Amniotic epithelial cell (primary cell): Measurements from ENCODE around the gene FLCN.
"Not testable (repeated sequence)": the region's sequence is repeated elsewhere in the genome, so short reads cannot be mapped to it uniquely, and the experiment has no call there.

Experiments used
- DNase-seq: peaks from one replicate; pipeline ENCODE4 v3.0.0-alpha.2; 2010; ENCODE audit warnings: low read depth

The FLCN gene

GRCh38 chr17:17186051-17186450, 50.9 kb downstream of the FLCN start:
- peak; percentile 17 for DNase-seq

- not testable (repeated sequence) for DNase-seq
Observed at GRCh38 chr17:17184985-17185757, 51.8 kb downstream of the FLCN start.

GRCh38 chr17:17183744-17184143, 53.2 kb downstream of the FLCN start:
- DNase-seq: no peak

- DNase-seq: no peak
Observed at GRCh38 chr17:17182598-17183136, 54.3 kb downstream of the FLCN start.

- DNase-seq: no peak
Observed at GRCh38 chr17:17181666-17182597, 55.0 kb downstream of the FLCN start.

GRCh38 chr17:17180741-17181525, 56.0 kb downstream of the FLCN start:
- DNase-seq: no peak

- no peak for DNase-seq
Observed at GRCh38 chr17:17180141-17180603, 56.8 kb downstream of the FLCN start.

GRCh38 chr17:17179371-17179827, 57.6 kb downstream of the FLCN start:
- no peak for DNase-seq

GRCh38 chr17:17177176-17177575, 59.8 kb downstream of the FLCN start:
- DNase-seq: no peak

GRCh38 chr17:17176341-17176740, 60.6 kb downstream of the FLCN start:
- DNase-seq: no peak

GRCh38 chr17:17175917-17176316, 61.1 kb downstream of the FLCN start:
- DNase-seq: no peak

GRCh38 chr17:17175340-17175739, 61.6 kb downstream of the FLCN start:
- DNase-seq: no peak

GRCh38 chr17:17173921-17174320, 63.0 kb downstream of the FLCN start:
- no peak for DNase-seq

GRCh38 chr17:17172990-17173389, 64.0 kb downstream of the FLCN start:
- DNase-seq: no peak

- DNase-seq: no peak
Observed at GRCh38 chr17:17172001-17172939, 64.7 kb downstream of the FLCN start.

- no peak for DNase-seq
Observed at GRCh38 chr17:17171186-17171585, 65.8 kb downstream of the FLCN start.

- peak; percentile 12 for DNase-seq
Observed at GRCh38 chr17:17170346-17170985, 66.5 kb downstream of the FLCN start.

- no peak for DNase-seq
Observed at GRCh38 chr17:17169396-17169795, 67.6 kb downstream of the FLCN start.

- no peak for DNase-seq
Observed at GRCh38 chr17:17168401-17168800, 68.6 kb downstream of the FLCN start.

- DNase-seq: no peak
Observed at GRCh38 chr17:17167986-17168385, 69.0 kb downstream of the FLCN start.
